H1 (cell line): ENCODE data around the gene LDLRAD4. TPM values are rescaled to one million over a fixed set of nuclear protein-coding genes. Genes with fewer than 3 reads are reported as not detected.

Source experiments
- CTCF ChIA-PET: fragments of 300-600 bp; sonication (Branson Sonifier 250); formaldehyde crosslinking; loops from one replicate; lab custom pipeline; 2021; ENCODE audit not compliant: partially characterized antibody; lab: Charles Lee
- POLR2A ChIA-PET: fragments of 300-600 bp; sonication (Branson Sonifier 250); formaldehyde crosslinking; loops from one replicate; lab custom pipeline; 2021; ENCODE audit warnings: inconsistent platforms; ENCODE audit not compliant: partially characterized antibody; lab: Charles Lee
- DNase-seq, 2 experiments: peaks; one replicate each; pipeline versions ENCODE4 v3.0.0 to v3.0.0-alpha.2; 2010 to 2022; ENCODE audit warnings: low spot score in 2 of 2, low read depth in 1 of 2, mixed read lengths in 1 of 2
- FAIRE-seq: peaks from 2 replicates; lab custom pipeline; 2011; peaks lifted over from hg19 to GRCh38; lab: Jason Lieb, UNC
- H2AFZ ChIP-seq: 2 replicates; pipeline ENCODE4 v1.8.1; 2012; ENCODE audit warnings: low read length, inconsistent platforms
- H2AK5ac ChIP-seq: 2 replicates; pipeline ENCODE4 v1.6.1; 2013; ENCODE audit warnings: low read depth, low read length
- H2BK120ac ChIP-seq: replicated peaks from 2 replicates; pipeline ENCODE3; 2013; ENCODE audit warnings: low read depth, low read length, inconsistent platforms
- H2BK12ac ChIP-seq: 2 replicates; pipeline ENCODE4 v1.6.1; 2013; ENCODE audit warnings: low read depth, low read length
- H2BK15ac ChIP-seq: 2 replicates; pipeline ENCODE4 v1.6.1; 2013; ENCODE audit warnings: low read length
- H2BK20ac ChIP-seq: 2 replicates; pipeline ENCODE4 v1.6.1; 2013; ENCODE audit warnings: low read length
- H2BK5ac ChIP-seq: 2 replicates; pipeline ENCODE4 v1.6.1; 2013; ENCODE audit warnings: low read depth, low read length
- H3K14ac ChIP-seq: 2 replicates; pipeline ENCODE4 v1.6.1; 2013; ENCODE audit warnings: inconsistent platforms; ENCODE audit not compliant: insufficient read length
- H3K18ac ChIP-seq: 2 replicates; pipeline ENCODE4 v1.6.1; 2013; ENCODE audit warnings: low read length; ENCODE audit errors: extremely low read depth
- H3K23ac ChIP-seq: 2 replicates; pipeline ENCODE4 v1.6.1; 2013; ENCODE audit warnings: inconsistent platforms; ENCODE audit not compliant: insufficient read length
- H3K23me2 ChIP-seq: 2 replicates; pipeline ENCODE4 v1.6.1; 2013; ENCODE audit warnings: low read depth, low read length
- H3K27ac ChIP-seq: 2 replicates; pipeline ENCODE4 v1.6.1; 2011; ENCODE audit warnings: low read depth, low read length, inconsistent platforms
- H3K27me3 ChIP-seq, 4 experiments: replicated peaks in 1 of 4; 1 replicate in 1 of 4; 2 replicates in 3 of 4; pipeline versions ENCODE4 v1.6.1 to v1.8.1; 2011 to 2013; ENCODE audit warnings: low read length in 3 of 4, mild to moderate bottlenecking in 3 of 4, inconsistent platforms in 2 of 4, mixed read lengths in 2 of 4, moderate library complexity in 1 of 4; ENCODE audit not compliant: control insufficient read depth in 3 of 4, insufficient read depth in 3 of 4; ENCODE audit errors: extremely low read depth in 1 of 4
- H3K36me3 ChIP-seq, 4 experiments: 2 replicates each; pipeline versions ENCODE4 v1.6.1 to v1.8.1; 2011 to 2013; ENCODE audit warnings: mild to moderate bottlenecking in 4 of 4, low read length in 3 of 4, moderate library complexity in 2 of 4, control low read depth in 1 of 4, inconsistent platforms in 1 of 4; ENCODE audit not compliant: insufficient read depth in 4 of 4, control insufficient read depth in 2 of 4
- H3K4ac ChIP-seq: replicated peaks from 2 replicates; pipeline ENCODE3; 2013; ENCODE audit warnings: low read length, low read depth, mixed read lengths, inconsistent platforms; ENCODE audit not compliant: insufficient read length
- H3K4me1 ChIP-seq, 4 experiments: replicated peaks in 1 of 4; 1 replicate in 1 of 4; 2 replicates in 3 of 4; pipeline versions ENCODE4 v1.6.1 to v1.8.1; 2011 to 2013; ENCODE audit warnings: low read length in 3 of 4, inconsistent platforms in 2 of 4, mixed read lengths in 1 of 4; ENCODE audit not compliant: insufficient read depth in 4 of 4, control insufficient read depth in 3 of 4
- H3K4me2 ChIP-seq, 2 experiments: 2 replicates each; pipeline versions ENCODE4 v1.6.1 to v1.8.1; 2011 to 2013; ENCODE audit warnings: low read depth in 2 of 2, low read length in 2 of 2, control low read depth in 1 of 2, inconsistent platforms in 1 of 2, mild to moderate bottlenecking in 1 of 2; ENCODE audit not compliant: insufficient read depth in 1 of 2
- H3K4me3 ChIP-seq, 4 experiments: fragments of 200-600, 300-600 bp in 1 of 4; sonication (generic), shearing (Covaris generic), sonication (Bioruptor Twin) in 1 of 4; 2 replicates each; pipeline versions ENCODE4 v1.5.1 to v1.8.1; 2011 to 2016; ENCODE audit warnings: low read length in 4 of 4, low read depth in 3 of 4, control low read depth in 2 of 4, inconsistent platforms in 2 of 4, mild to moderate bottlenecking in 2 of 4, mixed read lengths in 1 of 4, moderate library complexity in 1 of 4; ENCODE audit not compliant: insufficient read depth in 2 of 4; ENCODE audit errors: extremely low read depth in 1 of 4
- H3K56ac ChIP-seq: replicated peaks from 2 replicates; pipeline ENCODE3; 2013; ENCODE audit warnings: low read depth, mild to moderate bottlenecking, mixed read lengths, low read length, inconsistent platforms; ENCODE audit not compliant: insufficient read length
- H3K79me1 ChIP-seq: 2 replicates; pipeline ENCODE4 v1.6.1; 2013; ENCODE audit warnings: low read depth, low read length, control low read depth
- H3K79me2 ChIP-seq, 2 experiments: 2 replicates each; pipeline versions ENCODE4 v1.6.1 to v1.8.1; 2012 to 2013; ENCODE audit warnings: low read length in 2 of 2, mild to moderate bottlenecking in 2 of 2, inconsistent platforms in 1 of 2; ENCODE audit not compliant: insufficient read depth in 2 of 2, control insufficient read depth in 1 of 2
- H3K9ac ChIP-seq, 4 experiments: replicated peaks in 1 of 4; 1 replicate in 1 of 4; 2 replicates in 3 of 4; pipeline versions ENCODE4 v1.6.1 to v1.8.1; 2011 to 2013; ENCODE audit warnings: low read depth in 3 of 4, low read length in 3 of 4, control low read depth in 2 of 4, mild to moderate bottlenecking in 2 of 4, moderate library complexity in 2 of 4, inconsistent platforms in 1 of 4; ENCODE audit errors: extremely low read depth in 1 of 4
- H3K9me3 ChIP-seq, 2 experiments: 2 replicates each; pipeline versions ENCODE4 v1.6.1 to v1.8.1; 2012 to 2013; ENCODE audit warnings: mild to moderate bottlenecking in 2 of 2, moderate library complexity in 2 of 2, control low read depth in 1 of 2, inconsistent platforms in 1 of 2, low read depth in 1 of 2, low read length in 1 of 2, mixed read lengths in 1 of 2; ENCODE audit not compliant: insufficient read depth in 2 of 2
- H4K20me1 ChIP-seq, 2 experiments: replicated peaks in 1 of 2; 2 replicates each; pipeline versions ENCODE3 to v1.8.1; 2011 to 2013; ENCODE audit warnings: inconsistent platforms in 2 of 2, low read length in 2 of 2, mild to moderate bottlenecking in 1 of 2; ENCODE audit not compliant: insufficient read depth in 2 of 2, control insufficient read depth in 1 of 2
- H4K5ac ChIP-seq: 2 replicates; pipeline ENCODE4 v1.6.1; 2013; ENCODE audit warnings: low read length, low read depth, mixed read lengths, inconsistent platforms; ENCODE audit not compliant: insufficient read length
- H4K8ac ChIP-seq: 2 replicates; pipeline ENCODE4 v1.8.0; 2013; ENCODE audit warnings: mild to moderate bottlenecking, moderate library complexity, low read length, inconsistent platforms; ENCODE audit not compliant: insufficient read depth; ENCODE audit errors: extremely low read depth
- H4K91ac ChIP-seq: replicated peaks from 2 replicates; pipeline ENCODE3; 2013; ENCODE audit warnings: low read length, mixed read lengths, inconsistent platforms; ENCODE audit not compliant: insufficient read length
- JUN ChIP-seq: IDR thresholded peaks from 2 replicates; pipeline ENCODE4 v1.6.1; 2011; ENCODE audit warnings: low read depth, mild to moderate bottlenecking, improper control_type of control experiment, low read length
- SP4 ChIP-seq: IDR thresholded peaks from 2 replicates; pipeline ENCODE4 v1.6.1; 2012; ENCODE audit warnings: low read length, inconsistent platforms
- SRF ChIP-seq: IDR thresholded peaks from 2 replicates; pipeline ENCODE4 v1.6.1; 2011; ENCODE audit warnings: mild to moderate bottlenecking, low read depth, low read length, moderate library complexity
- TEAD4 ChIP-seq: IDR thresholded peaks from 2 replicates; pipeline ENCODE4 v1.6.1; 2012; ENCODE audit warnings: low read depth, low read length, inconsistent platforms, mixed read lengths
- WGBS, 2 experiments: shearing (Covaris generic) in 1 of 2; methylation state at CpG; one replicate each; pipeline versions ENCODE4 v1.1.6 to v1.1.7; 2013 to 2015; ENCODE audit warnings: low lambda C conversion rate in 2 of 2, mixed read lengths in 2 of 2, inconsistent platforms in 1 of 2, low coverage in 1 of 2, missing lambda C conversion rate in 1 of 2; ENCODE audit not compliant: insufficient replicate concordance in 2 of 2, insufficient coverage in 1 of 2, insufficient read length in 1 of 2; ENCODE audit errors: extremely low coverage in 1 of 2, missing lambda C conversion rate in 1 of 2; 5-methylcytosine and 5-hydroxymethylcytosine counted together
- polyA plus RNA-seq, 7 experiments: library from polyadenylated mRNA; depleted of rRNA in 3 of 7; stranded (reverse) in 5 of 7; unstranded in 2 of 7; fragments of >200 nt in 5 of 7; fragments of 200-250 nt in 2 of 7; gene quantifications; 1 replicate in 5 of 7; 2 replicates in 1 of 7; 4 replicates in 1 of 7; pipeline versions ENCODE4 v1.2.1 to v1.2.3, GENCODE V29; 2011 to 2013; ENCODE audit warnings: missing spikeins in 2 of 7, mixed read lengths in 2 of 7
- total RNA-seq: library from RNA; stranded (reverse); fragmentation: NEBNext Ultra II Directional; extraction: Animal tissue kit (Norgen Biotek cat#: 25700); gene quantifications from 2 replicates; pipeline ENCODE4 v1.2.1, GENCODE V29; 2021

LDLRAD4 gene
- total and polyA plus RNA-seq, 2 of the 8 experiments (the other 6 are each of a cell fraction or from before 2014, with no cell fraction given) = 0.77 to 1.4 TPM

DNA sequence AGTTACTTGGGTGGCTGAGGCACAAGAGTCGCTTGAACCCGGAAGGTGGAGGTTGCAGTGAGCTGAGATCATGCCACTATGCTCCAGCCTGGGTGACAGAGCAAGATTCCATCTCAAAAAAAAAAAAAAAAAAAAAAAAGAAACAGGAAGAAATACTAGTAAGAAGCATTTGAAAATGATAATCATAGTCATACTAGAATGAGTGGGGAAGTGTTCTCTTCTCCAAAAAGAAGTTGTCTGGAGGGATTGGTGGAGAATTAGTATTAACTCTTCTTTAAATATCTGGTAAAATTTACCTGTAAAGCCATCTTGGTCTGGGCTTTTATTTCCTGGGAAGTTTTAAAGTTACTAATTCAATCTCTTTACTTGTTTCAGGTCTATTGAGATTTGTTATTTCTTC, 376.0 kb downstream of the LDLRAD4 start:
- H3K23ac ChIP-seq = no peak overlapping the region
- H3K27ac ChIP-seq = no peak overlapping the region
- H3K4me1 ChIP-seq = no peaks in the 10 kb centered on the region
- DNase-seq = no peak
- H2BK12ac ChIP-seq = no peak overlapping the region
- no peak overlapping the region for H3K18ac ChIP-seq
- H3K36me3 ChIP-seq = no peaks in the 10 kb centered on the region
- H4K20me1 ChIP-seq = peaks cover 0 to 2% of the 10 kb centered on the region in 2 experiments
- ChIA-PET POLR2A (no interaction called here), CTCF (no interaction called here)
- no peaks in the 10 kb centered on the region for H3K27me3 ChIP-seq
- TF ChIP-seq SP4 = no peak
- no peak for TF ChIP-seq JUN
- no peak for TF ChIP-seq SRF
- TF ChIP-seq TEAD4 = no peak
- no peak overlapping the region for H2BK5ac ChIP-seq
- no peaks in the 10 kb centered on the region for H3K79me2 ChIP-seq
- H2BK120ac ChIP-seq = no peak overlapping the region
- H3K23me2 ChIP-seq = peaks cover 1% of the 10 kb centered on the region; the same call in 1 of the 2 replicates
- H2BK20ac ChIP-seq = no peak overlapping the region
- H3K14ac ChIP-seq = no peak overlapping the region
- no peak for FAIRE-seq
- no peak overlapping the region for H3K56ac ChIP-seq
- no peak overlapping the region for H3K9ac ChIP-seq
- H3K79me1 ChIP-seq = no peaks in the 10 kb centered on the region
- no peak overlapping the region for H2BK15ac ChIP-seq
- peaks cover 12 to 19% of the 10 kb centered on the region in 2 experiments; a peak in 3 of 4 replicates for H3K9me3 ChIP-seq
- H4K91ac ChIP-seq = no peak overlapping the region
- H3K4ac ChIP-seq = no peak overlapping the region
- no peak overlapping the region for H3K4me2 ChIP-seq
- WGBS, 2 experiments = 65% methylated on average over 2 of the region's 2 CpGs; no CpG with 5 or more reads in 1 of the 2 experiments
- H2AK5ac ChIP-seq = no peak overlapping the region
- no peak overlapping the region for H2AFZ ChIP-seq
- no peak overlapping the region for H4K5ac ChIP-seq
- no peak overlapping the region for H4K8ac ChIP-seq
- no peak overlapping the region for H3K4me3 ChIP-seq
